ENCODE measurements around the gene PIK3R1. TPM values are rescaled to one million over a fixed set of nuclear protein-coding genes. Genes with fewer than 3 reads are reported as not detected.

Gene PIK3R1
- total and polyA plus RNA-seq, 10 of the 15 experiments (the other 5 are each of a cell fraction or from before 2014, with no cell fraction given), result 7.8 to 38.4 (median 15.7) TPM

GRCh38 chr5:68274847-68275651 is 59.5 kb downstream of the PIK3R1 start (continued):
- TF ChIP-seq ZNF592 (IDR thresholded peaks at IDR 0.05) (no peak), ZBTB11 (CRISPR knock-in tag; IDR thresholded peaks at IDR 0.05) (no peak), ATF3 (IDR thresholded peaks at IDR 0.05; ENCODE audit: borderline replicate concordance, extremely low read depth, low read depth, low read length) (no peak), MEF2B (IDR thresholded peaks at IDR 0.05; ENCODE audit: partially characterized antibody, poor library complexity, severe bottlenecking) (no peak), STAT1 (conservative IDR thresholded peaks at IDR 0.05) (no peak), HCFC1 (IDR thresholded peaks at IDR 0.05; ENCODE audit: low read length) (no peak), ZSCAN29 (IDR thresholded peaks at IDR 0.05) (no peak), BCL3 (IDR thresholded peaks at IDR 0.05; ENCODE audit: borderline replicate concordance, insufficient read depth, low read depth, low read length, poor library complexity, severe bottlenecking) (no peak), ZNF217 (IDR thresholded peaks at IDR 0.05) (no peak), BCL11A (IDR thresholded peaks at IDR 0.05; ENCODE audit: low read depth, low read length) (no peak), CTCF (IDR thresholded peaks at IDR 0.05 in 2 of 3, conservative IDR thresholded peaks at IDR 0.05 in 1 of 3; ENCODE audit: control insufficient read depth in 2 of 3, extremely low read depth in 1 of 3, insufficient read depth in 1 of 3, low read depth in 3 of 3, low read length in 3 of 3) (no peak), GABPA (IDR thresholded peaks at IDR 0.05; ENCODE audit: low read depth) (0 out of 2 replicates have a peak, but pooled peaks have one; percentile 19), DPF2 (IDR thresholded peaks at IDR 0.05) (no peak), CHD4 (IDR thresholded peaks at IDR 0.05) (no peak)

Measured in GM12878 (cell line).